Motor neuron (in vitro differentiated cells): ENCODE data around the gene BLACAT1. TPM values are rescaled to one million over a fixed set of nuclear protein-coding genes. Genes with fewer than 3 reads are reported as not detected.

Experiments
- ATAC-seq, 8 experiments: fragments of 200-7000 bp; cut with Tn5 transposase; replicated peaks in 6 of 8; 2 replicates each; pipeline ENCODE4 v1.8.0; 2021; ENCODE audit warnings: mild to moderate bottlenecking in 8 of 8, moderate library complexity in 8 of 8
- H3K27ac ChIP-seq, 2 donors: fragments of 250-450 bp; sonication (Bioruptor Pico); 2 replicates each; pipeline ENCODE4 v1.9.0; 2021; ENCODE audit warnings: antibody characterized with exemption in 2 of 2, mild to moderate bottlenecking in 2 of 2, moderate library complexity in 1 of 2
- H3K4me1 ChIP-seq, 2 donors: fragments of 250-450 bp; sonication (Bioruptor Pico); replicated peaks in 1 of 2; 2 replicates each; pipeline ENCODE4 v1.6.1; 2021; ENCODE audit warnings: antibody characterized with exemption in 2 of 2, mild to moderate bottlenecking in 2 of 2, moderate library complexity in 1 of 2
- H3K4me3 ChIP-seq, 5 donors: fragments of 250-450 bp; sonication (Bioruptor Pico); 2 replicates each; pipeline ENCODE4 v1.9.0; 2021; ENCODE audit warnings: antibody characterized with exemption in 5 of 5, mild to moderate bottlenecking in 5 of 5, moderate library complexity in 4 of 5
- WGBS, 10 experiments: fragments of 450-650 bp; shearing (Covaris generic); methylation state at CpG; one replicate each; pipeline ENCODE4 v1.0.0; 2022; 5-methylcytosine and 5-hydroxymethylcytosine counted together
- in situ Hi-C, 9 experiments: fragments of 400-800 bp; cut with MboI; loops; one replicate each; pipeline ENCODE4 v1.15.0; 2021; ENCODE audit warnings: low sequenced_read_pairs in 9 of 9, low pct_unique_long_range_greater_than_20kb in 2 of 9; ENCODE audit not compliant: unreplicated experiment in 9 of 9
- total RNA-seq, 8 experiments: library from RNA; unstranded; fragments of 300-600 nt; gene quantifications; 2 replicates each; pipeline versions ENCODE4 v1.2.3 to v1.2.4, GENCODE V29; 2022

BLACAT1 gene
- total RNA-seq, 8 experiments from 2014 or later, result 0.10 to 5.9 (median 2.2) TPM; not detected in 1

DNA sequence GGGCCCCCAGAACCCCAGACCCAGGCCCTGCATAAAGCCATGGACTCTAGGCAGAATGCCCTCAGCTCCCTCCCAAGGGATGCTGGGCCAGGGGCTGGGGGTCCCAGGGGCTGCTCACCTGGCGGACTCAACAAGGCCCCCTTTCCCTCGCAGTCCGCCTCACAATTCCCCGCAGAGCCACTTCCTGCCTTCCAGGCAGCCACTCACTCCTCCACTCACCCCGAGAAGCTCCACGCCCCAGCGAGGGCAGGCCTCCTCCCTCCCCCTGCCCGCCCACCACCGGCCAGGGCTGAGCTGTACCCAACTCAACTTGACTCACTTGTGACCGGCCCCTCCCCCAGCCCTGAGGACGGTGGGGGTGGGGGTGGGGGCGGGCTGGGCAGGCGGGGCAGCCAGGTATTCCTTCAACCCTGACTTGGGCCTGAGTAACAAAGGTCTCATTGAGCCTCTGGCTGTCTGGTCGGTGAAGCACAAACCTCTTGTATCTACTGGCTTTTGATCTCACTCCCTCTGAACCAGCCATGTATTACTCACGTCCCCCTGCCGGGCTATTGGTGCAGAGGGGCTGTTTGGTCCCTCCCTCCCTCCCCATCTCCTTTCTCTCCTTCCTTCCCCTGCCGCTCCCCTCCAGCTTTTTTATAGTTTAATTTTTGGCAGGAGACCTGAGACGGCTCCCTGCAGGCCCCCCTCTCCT is 5.9 kb downstream of the BLACAT1 start:
- in situ Hi-C loops, result no loop called here
- Histone ChIP-seq H3K4me3 (peak overlapping the region in 1 of 5 donors; percentile 26), H3K4me1 (peaks cover 77 to 84% of the 10 kb centered on the region in 2 donors), H3K27ac (peak overlapping the region; percentile 6 to 41)
- ATAC-seq, result peak; percentile 62 to 91 (median 88)
- no CpG with 5 or more reads among the region's 18 CpGs for WGBS, 10 experiments

GRCh38 chr1:205449254-205449749 is 6.5 kb downstream of the BLACAT1 start:
- peak overlapping the region in 1 of 5 donors; percentile 26 for H3K4me3 ChIP-seq
- peak overlapping the region; percentile 6 to 41 for H3K27ac ChIP-seq
- peak in 6 of 8 experiments; percentile 3 to 37 (median 10) for ATAC-seq
- 37 to 88% (median 62%) methylated on average over 1 to 2 of the region's 4 CpGs; no CpG with 5 or more reads in 5 of the 10 experiments for WGBS, 10 experiments
- H3K4me1 ChIP-seq, result peaks cover 77 to 85% of the 10 kb centered on the region in 2 donors
- in situ Hi-C loops, result no loop called here

- 0 to 73% (median 60%) methylated on average over 1 to 5 of the region's 6 CpGs; no CpG with 5 or more reads in 1 of the 10 experiments for WGBS, 10 experiments
- no peak for ATAC-seq
- in situ Hi-C loops, result no loop called here
Observed at GRCh38 chr1:205448540-205449253, 7.1 kb downstream of the BLACAT1 start.

GRCh38 chr1:205447457-205448341 is 8.1 kb downstream of the BLACAT1 start:
- Histone ChIP-seq H3K4me1 (peaks cover 85 to 88% of the 10 kb centered on the region in 2 donors), H3K27ac (no peak overlapping the region), H3K4me3 (no peak overlapping the region)
- ATAC-seq, result no peak
- in situ Hi-C loops, result no loop called here
- 36 to 58% (median 47%) methylated on average over 5 to 11 of the region's 19 CpGs; no CpG with 5 or more reads in 5 of the 10 experiments for WGBS, 10 experiments

More at GRCh38 chr1:205448540-205449253, 7.1 kb downstream of the BLACAT1 start:
- peaks cover 78 to 85% of the 10 kb centered on the region in 2 donors for H3K4me1 ChIP-seq
- H3K4me3 ChIP-seq, result no peak overlapping the region
- no peak overlapping the region for H3K27ac ChIP-seq

DNA sequence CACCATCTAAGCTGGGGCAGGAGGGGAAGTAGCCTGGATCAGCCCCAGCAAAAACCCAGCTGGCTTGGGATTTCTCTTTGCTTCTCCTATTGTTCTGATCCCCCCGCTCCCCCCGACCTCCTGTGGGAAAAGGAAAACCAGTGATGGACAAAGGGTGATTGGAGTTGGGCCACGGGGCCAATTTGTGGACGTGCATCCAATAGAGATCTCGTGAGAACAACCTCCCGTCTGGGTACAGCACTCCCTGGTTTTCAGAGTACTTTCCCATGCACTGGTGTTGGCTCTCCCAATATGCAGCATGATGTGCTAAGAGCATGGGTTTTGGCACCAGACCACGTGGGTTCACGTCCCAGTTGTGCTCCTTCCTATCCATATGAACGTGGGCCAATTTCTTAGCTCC is 9.0 kb downstream of the BLACAT1 start:
- no peak for ATAC-seq
- no peak overlapping the region for H3K4me3 ChIP-seq
- H3K27ac ChIP-seq, result no peak overlapping the region
- in situ Hi-C loops, result no loop called here
- H3K4me1 ChIP-seq, result peaks cover 93 to 97% of the 10 kb centered on the region in 2 donors
- 0 to 61% (median 43%) methylated on average over 1 to 7 of the region's 9 CpGs; no CpG with 5 or more reads in 4 of the 10 experiments for WGBS, 10 experiments

GRCh38 chr1:205445646-205445935 is 10.3 kb downstream of the BLACAT1 start:
- 17 to 83% (median 57%) methylated on average over 1 to 5 of the region's 5 CpGs; no CpG with 5 or more reads in 2 of the 10 experiments for WGBS, 10 experiments
- in situ Hi-C loops, result no loop called here
- no peak for ATAC-seq
- Histone ChIP-seq H3K27ac (peak overlapping the region in 1 of 2 donors; percentile 20), H3K4me3 (no peak overlapping the region), H3K4me1 (peaks cover 97% of the 10 kb centered on the region in 2 donors)

DNA sequence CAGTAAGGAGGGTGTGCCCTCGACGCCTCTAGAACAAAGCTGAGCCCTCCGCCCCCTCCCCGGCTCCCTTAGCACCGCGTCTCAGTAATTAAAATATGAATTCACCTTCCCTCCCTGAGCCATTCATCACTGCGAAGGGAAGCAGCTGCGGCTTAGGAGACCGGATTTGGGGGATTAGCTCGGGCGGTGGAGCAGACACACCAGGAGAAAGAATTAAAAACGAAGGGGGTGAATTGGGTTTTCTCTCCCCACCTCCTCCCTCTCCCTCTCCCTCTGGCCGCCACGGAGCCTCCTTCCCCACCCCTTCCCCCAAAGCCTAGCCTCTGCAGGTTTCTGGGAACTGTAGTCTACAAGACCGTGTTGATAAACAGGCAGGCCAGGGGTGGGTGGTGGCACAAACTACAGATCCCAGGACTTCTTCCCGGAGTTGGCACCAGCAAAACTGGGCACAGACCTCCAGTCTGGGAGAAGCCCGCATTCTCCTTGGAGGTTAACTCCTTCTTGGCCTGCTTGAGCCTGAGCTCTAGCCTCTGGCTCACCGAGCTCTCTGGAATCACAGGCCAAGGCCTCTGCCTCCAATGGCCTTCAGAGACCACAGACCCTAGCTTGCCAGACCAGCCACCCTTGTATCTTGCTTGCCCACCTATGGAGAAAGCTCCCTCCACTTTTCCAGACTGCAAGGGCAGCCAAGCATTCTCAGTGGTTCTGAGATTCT is 10.8 kb downstream of the BLACAT1 start:
- ATAC-seq, result peak; percentile 5 to 73 (median 41)

DNA sequence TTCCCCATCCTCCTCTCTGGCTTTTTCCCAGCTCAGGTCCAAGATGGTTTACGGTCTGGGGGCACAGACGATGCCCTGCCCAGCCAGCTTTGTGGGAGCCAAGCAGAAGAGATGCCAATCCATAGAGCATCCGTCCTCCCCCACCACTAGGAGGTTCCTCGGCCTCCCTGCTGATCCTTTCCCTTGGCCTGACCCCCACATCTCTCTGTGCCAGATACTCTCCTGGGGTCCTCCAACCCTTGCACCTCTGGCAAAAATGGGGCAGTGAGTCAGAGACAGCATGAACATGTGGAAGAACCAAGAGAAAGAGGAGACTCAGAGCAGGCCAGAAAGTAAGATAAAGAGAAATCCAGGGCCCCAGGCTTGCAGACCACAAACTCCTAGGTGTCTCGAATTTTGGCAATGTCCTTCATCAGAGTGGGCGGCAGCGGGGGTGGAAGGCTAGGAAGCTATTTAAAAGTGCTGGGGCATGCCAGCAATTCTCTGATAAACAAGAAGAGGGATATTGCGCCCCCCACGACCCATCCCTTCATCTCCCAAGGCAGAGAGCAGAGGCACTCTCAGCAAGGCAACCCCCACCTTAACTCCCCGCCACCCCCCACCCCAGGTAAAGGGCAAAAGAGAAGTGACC is 11.4 kb downstream of the BLACAT1 start:
- in situ Hi-C loops, result no loop called here
- Histone ChIP-seq H3K4me1 (peaks cover 89 to 96% of the 10 kb centered on the region in 2 donors), H3K27ac (peak overlapping the region in 1 of 2 donors; percentile 5), H3K4me3 (no peak overlapping the region)
- no peak for ATAC-seq
- 8 to 50% (median 21%) methylated on average over 2 to 6 of the region's 10 CpGs; no CpG with 5 or more reads in 4 of the 10 experiments for WGBS, 10 experiments

More for the DNA sequence above, 10.8 kb downstream of the BLACAT1 start:
- in situ Hi-C loops, result no loop called here
- Histone ChIP-seq H3K4me1 (peaks cover 95 to 97% of the 10 kb centered on the region in 2 donors), H3K27ac (peak overlapping the region; percentile 16 to 20), H3K4me3 (peak overlapping the region in 1 of 5 donors; percentile 12)
- WGBS, 10 experiments, result 2 to 35% (median 29%) methylated on average over 2 to 11 of the region's 18 CpGs; no CpG with 5 or more reads in 7 of the 10 experiments

DNA sequence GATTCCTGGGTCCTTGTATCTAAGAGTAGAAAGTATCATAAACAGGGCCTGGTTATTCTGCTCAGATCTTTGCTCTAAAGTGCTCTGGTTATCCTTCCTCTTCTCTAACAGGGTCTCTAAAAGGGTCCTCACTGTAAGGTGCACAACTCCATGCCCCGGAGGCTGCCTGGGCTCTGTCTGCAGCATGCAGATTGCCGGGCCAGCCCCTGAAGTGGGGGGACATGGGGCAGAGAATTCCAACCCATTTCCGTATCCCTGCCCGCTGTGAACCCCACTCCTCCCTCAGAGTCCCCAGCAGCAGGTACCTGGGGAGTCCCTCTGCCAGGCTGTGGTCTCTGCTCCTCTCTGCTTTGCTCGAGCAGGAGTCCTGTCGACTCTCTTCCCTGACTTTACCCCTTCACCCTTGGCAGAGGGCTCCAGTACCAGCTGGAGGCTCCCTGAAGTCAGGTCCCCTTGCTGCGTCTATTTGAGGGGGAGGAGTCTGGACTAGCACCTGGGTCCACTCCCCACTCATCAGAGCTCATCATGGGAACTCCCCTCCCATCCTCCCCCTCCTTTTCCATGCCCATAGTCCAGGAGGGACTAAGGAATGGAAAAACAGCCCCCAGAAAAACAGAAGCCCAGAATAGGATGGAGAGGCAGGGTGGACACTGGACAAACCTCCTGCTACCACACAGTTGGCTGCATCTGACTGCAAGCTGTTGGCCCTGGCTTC is 12.1 kb downstream of the BLACAT1 start:
- Histone ChIP-seq H3K4me1 (peaks cover 89 to 96% of the 10 kb centered on the region in 2 donors), H3K4me3 (no peak overlapping the region), H3K27ac (no peak overlapping the region)
- in situ Hi-C loops, result no loop called here
- 20 to 100% (median 80%) methylated on average over 1 to 5 of the region's 7 CpGs; no CpG with 5 or more reads in 3 of the 10 experiments for WGBS, 10 experiments
- ATAC-seq, result no peak

GRCh38 chr1:205442051-205442725 is 13.7 kb downstream of the BLACAT1 start:
- H3K4me3 ChIP-seq, result no peak overlapping the region
- H3K27ac ChIP-seq, result peak overlapping the region; percentile 64
- no peak for ATAC-seq
- in situ Hi-C loops, result no loop called here
- H3K4me1 ChIP-seq, result peaks cover 79 to 87% of the 10 kb centered on the region in 2 donors
- 0 to 83% (median 52%) methylated on average over 1 to 7 of the region's 12 CpGs; no CpG with 5 or more reads in 1 of the 10 experiments for WGBS, 10 experiments

DNA sequence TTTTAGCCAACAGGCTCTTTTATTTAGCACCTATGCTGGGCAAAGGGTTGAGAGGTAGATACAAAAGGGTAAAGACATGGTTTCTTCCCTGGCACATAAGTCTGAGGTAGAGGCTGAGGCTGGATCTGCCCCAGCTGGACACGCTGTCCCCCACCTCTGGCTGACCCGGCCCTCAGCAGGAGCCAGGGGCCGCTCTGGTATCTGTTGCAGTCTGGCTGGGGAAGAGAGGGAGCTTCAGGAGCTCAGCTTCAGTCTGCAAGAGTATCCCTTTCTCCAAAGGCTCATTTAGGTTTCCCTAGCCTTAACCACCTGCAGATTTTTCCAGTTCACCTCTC is 14.2 kb downstream of the BLACAT1 start:
- no peak for ATAC-seq
- peaks cover 74 to 85% of the 10 kb centered on the region in 2 donors for H3K4me1 ChIP-seq
- 23 to 60% (median 52%) methylated on average over 2 of the region's 3 CpGs; no CpG with 5 or more reads in 6 of the 10 experiments for WGBS, 10 experiments
- peak overlapping the region; percentile 64 for H3K27ac ChIP-seq
- H3K4me3 ChIP-seq, result no peak overlapping the region
- in situ Hi-C loops, result no loop called here
